HL-60 (cell line): ENCODE data around the gene LEMD3.

ENCODE experiments used
- DNase-seq, 2 experiments: peaks; one replicate each; pipeline ENCODE4 v3.0.0-alpha.2; 2010 to 2020; ENCODE audit warnings: low read depth in 1 of 2, low spot score in 1 of 2
- H3K27ac ChIP-seq: fragments of 250-450 bp; sonication (Bioruptor Pico); replicated peaks from 2 replicates; pipeline ENCODE4 v1.5.1; 2020; ENCODE audit warnings: mild to moderate bottlenecking, moderate library complexity
- H3K27me3 ChIP-seq: fragments of 250-450 bp; sonication (Bioruptor Pico); 2 replicates; pipeline ENCODE4 v1.5.1; 2021; ENCODE audit warnings: mild to moderate bottlenecking, moderate library complexity; ENCODE audit not compliant: insufficient read depth, poor library complexity, severe bottlenecking
- H3K4me3 ChIP-seq: replicated peaks from 2 replicates; pipeline ENCODE4 v1.5.1; 2011; ENCODE audit warnings: mild to moderate bottlenecking, control low read depth, low read length; ENCODE audit not compliant: insufficient read depth
- GABPA ChIP-seq: IDR thresholded peaks from 2 replicates; pipeline ENCODE4 v1.6.1; 2012; ENCODE audit warnings: low read depth
- POLR2AphosphoS5 ChIP-seq: IDR thresholded peaks from 2 replicates; pipeline ENCODE4 v1.6.1; 2012; ENCODE audit warnings: low read depth
- SPI1 ChIP-seq: IDR thresholded peaks from 2 replicates; pipeline ENCODE4 v1.6.1; 2012; ENCODE audit warnings: low read depth, mild to moderate bottlenecking, borderline replicate concordance
- TF ChIP-seq, protein P1 (sequence below): IDR thresholded peaks from one replicate; pipeline ENCODE4 v1.5.1; 2011; ENCODE audit warnings: low read length, control low read depth, inconsistent platforms; ENCODE audit not compliant: insufficient read depth
- TF ChIP-seq, protein P2 (sequence below): IDR thresholded peaks from 2 replicates; pipeline ENCODE4 v1.6.1; 2012; ENCODE audit warnings: low read depth; ENCODE audit not compliant: insufficient replicate concordance

LEMD3 gene

DNA sequence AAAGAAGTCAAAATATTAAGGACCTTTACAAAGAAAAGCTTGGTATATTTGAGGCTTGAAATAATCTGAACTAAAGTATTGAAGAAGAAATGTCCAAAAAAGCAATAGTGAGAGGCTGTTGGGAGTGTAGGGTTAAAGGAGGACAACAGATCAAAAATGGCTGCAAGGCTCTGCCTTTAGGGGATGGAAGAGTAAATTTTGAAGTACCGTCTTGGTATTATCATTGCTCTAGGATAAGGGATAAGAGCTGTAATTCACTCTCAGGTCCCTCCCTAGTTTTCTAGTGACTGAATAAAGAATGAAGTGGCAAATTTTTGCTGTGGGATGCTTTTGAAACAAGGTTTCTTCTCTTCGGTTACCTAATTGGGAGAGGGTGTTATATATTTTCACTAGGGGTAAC is 38.7 kb downstream of the LEMD3 start:
- H3K4me3 ChIP-seq, result no peak overlapping the region
- no peak overlapping the region for H3K27ac ChIP-seq
- TF ChIP-seq POLR2AphosphoS5, result no peak
- no peak for TF ChIP-seq SPI1
- TF ChIP-seq, protein P1, sequence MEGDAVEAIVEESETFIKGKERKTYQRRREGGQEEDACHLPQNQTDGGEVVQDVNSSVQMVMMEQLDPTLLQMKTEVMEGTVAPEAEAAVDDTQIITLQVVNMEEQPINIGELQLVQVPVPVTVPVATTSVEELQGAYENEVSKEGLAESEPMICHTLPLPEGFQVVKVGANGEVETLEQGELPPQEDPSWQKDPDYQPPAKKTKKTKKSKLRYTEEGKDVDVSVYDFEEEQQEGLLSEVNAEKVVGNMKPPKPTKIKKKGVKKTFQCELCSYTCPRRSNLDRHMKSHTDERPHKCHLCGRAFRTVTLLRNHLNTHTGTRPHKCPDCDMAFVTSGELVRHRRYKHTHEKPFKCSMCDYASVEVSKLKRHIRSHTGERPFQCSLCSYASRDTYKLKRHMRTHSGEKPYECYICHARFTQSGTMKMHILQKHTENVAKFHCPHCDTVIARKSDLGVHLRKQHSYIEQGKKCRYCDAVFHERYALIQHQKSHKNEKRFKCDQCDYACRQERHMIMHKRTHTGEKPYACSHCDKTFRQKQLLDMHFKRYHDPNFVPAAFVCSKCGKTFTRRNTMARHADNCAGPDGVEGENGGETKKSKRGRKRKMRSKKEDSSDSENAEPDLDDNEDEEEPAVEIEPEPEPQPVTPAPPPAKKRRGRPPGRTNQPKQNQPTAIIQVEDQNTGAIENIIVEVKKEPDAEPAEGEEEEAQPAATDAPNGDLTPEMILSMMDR, result no peak
- TF ChIP-seq, protein P2, sequence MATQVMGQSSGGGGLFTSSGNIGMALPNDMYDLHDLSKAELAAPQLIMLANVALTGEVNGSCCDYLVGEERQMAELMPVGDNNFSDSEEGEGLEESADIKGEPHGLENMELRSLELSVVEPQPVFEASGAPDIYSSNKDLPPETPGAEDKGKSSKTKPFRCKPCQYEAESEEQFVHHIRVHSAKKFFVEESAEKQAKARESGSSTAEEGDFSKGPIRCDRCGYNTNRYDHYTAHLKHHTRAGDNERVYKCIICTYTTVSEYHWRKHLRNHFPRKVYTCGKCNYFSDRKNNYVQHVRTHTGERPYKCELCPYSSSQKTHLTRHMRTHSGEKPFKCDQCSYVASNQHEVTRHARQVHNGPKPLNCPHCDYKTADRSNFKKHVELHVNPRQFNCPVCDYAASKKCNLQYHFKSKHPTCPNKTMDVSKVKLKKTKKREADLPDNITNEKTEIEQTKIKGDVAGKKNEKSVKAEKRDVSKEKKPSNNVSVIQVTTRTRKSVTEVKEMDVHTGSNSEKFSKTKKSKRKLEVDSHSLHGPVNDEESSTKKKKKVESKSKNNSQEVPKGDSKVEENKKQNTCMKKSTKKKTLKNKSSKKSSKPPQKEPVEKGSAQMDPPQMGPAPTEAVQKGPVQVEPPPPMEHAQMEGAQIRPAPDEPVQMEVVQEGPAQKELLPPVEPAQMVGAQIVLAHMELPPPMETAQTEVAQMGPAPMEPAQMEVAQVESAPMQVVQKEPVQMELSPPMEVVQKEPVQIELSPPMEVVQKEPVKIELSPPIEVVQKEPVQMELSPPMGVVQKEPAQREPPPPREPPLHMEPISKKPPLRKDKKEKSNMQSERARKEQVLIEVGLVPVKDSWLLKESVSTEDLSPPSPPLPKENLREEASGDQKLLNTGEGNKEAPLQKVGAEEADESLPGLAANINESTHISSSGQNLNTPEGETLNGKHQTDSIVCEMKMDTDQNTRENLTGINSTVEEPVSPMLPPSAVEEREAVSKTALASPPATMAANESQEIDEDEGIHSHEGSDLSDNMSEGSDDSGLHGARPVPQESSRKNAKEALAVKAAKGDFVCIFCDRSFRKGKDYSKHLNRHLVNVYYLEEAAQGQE, result no peak
- no peak for TF ChIP-seq GABPA
- DNase-seq, result no peak
- H3K27me3 ChIP-seq, result no peaks in the 10 kb centered on the region

DNA sequence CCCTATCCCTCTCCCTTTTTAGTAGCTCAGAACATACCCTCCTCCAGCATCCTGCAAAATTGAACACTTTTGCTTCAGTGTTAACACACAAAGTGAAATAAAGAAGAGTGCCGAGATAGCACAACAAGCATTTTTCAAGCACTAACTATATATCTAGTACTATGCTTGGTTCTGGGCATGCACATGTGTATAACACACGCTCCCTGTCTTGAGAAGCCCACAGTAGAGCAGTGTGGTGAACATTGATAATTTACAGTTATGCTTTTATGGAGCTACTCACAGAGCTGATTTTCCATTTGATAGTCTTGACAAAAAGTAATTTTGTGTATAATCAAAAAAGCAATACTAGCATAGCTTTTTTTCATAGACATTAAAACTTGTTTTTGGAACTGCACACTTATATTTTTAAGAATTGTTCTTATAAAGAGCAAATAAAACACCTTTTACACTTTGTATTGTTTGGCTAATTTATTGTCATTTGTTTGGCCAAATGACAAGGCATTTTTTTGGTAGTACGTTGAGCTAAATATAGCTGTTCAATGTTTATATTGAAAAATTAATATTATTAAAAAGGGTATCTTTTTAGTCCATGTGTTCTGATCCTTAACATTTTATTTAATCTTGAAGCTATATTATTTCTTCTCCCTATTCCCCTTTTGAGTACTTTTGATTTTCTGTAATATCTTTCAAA is 39.7 kb downstream of the LEMD3 start:
- Histone ChIP-seq H3K27me3 (no peaks in the 10 kb centered on the region), H3K27ac (no peak overlapping the region), H3K4me3 (no peak overlapping the region)
- TF ChIP-seq, protein P1, result no peak
- TF ChIP-seq GABPA (no peak), POLR2AphosphoS5 (no peak), SPI1 (no peak)
- TF ChIP-seq, protein P2, result no peak
- no peak for DNase-seq

DNA sequence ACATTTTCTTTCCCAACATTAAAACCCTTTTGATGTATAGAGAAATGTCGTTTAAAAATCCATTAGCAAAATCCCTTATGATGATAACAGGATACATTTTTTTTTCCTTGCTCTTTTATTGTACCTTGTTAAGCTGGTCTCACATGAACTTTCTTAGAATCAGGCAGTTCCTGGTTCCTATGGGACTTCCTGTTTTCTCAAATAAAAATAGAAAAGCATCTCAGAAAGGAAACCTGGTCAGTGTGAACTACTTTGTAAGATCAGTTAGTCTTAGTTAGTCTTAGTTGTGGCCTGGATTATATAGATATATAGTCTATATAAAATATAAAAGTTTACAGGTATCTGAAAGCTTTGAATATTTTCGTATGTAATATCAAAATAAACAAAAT is 40.3 kb downstream of the LEMD3 start:
- no peak for DNase-seq
- Histone ChIP-seq H3K27ac (no peak overlapping the region), H3K27me3 (no peaks in the 10 kb centered on the region), H3K4me3 (no peak overlapping the region)
- TF ChIP-seq, protein P1, result no peak
- TF ChIP-seq SPI1, result peak; percentile 97
- TF ChIP-seq POLR2AphosphoS5, result no peak

- TF ChIP-seq, protein P1, result no peak
These were observed 47.7 kb downstream of the LEMD3 start for GRCh38 chr12:65217086-65217485.

More at GRCh38 chr12:65217086-65217485, 47.7 kb downstream of the LEMD3 start:
- Histone ChIP-seq H3K4me3 (no peak overlapping the region), H3K27me3 (no peaks in the 10 kb centered on the region), H3K27ac (no peak overlapping the region)
- no peak for DNase-seq
